ENCODE measurements around the gene TRPM2. TPM values are rescaled to one million over a fixed set of nuclear protein-coding genes. Genes with fewer than 3 reads are reported as not detected.

TRPM2 gene
- total RNA-seq, 1 experiment from 2014 or later = 28.1 TPM

DNA sequence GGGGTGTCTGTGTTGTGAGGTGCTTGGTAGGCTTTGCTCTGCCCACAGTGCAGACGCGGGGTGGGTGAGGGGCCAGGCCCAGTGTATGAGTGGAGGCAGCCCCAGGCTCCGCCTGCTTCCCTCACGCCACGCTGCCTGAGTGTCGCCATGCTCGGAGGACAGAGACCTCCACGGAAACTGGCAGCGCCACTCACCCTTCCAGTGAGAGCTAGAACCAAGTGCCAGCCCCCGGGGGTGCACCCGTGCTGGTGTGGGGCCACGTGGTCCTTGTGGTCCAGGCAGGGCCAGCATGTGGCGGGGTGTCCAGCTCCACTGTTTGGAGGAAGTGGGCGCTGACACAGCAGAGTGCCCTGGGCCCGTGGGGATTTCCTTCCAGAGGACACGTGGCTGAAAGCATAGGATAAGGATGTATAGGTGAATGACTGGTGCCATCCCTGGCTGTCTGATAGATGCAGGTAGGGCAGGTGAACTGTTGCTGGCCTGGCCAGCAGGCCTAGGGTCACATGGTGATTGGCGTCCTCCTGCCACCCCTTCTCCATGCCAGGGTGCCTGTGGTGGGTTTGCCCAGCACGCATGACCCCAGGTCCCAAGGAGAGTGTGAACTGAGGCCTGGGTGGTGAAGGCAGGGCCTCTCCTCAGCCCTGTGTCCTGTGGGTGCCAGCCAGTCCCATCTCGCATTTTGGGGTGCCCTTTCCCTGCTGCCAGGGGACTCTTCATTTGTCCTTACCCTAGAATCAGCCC is 105.7 kb downstream of the TRPM2 start:
- no peaks in the 10 kb centered on the region for H3K79me2 ChIP-seq (ENCODE audit: insufficient read depth, low read length)
- TF ChIP-seq EGR1 (IDR thresholded peaks at IDR 0.05; ENCODE audit: low read depth) (no peak), JUND (IDR thresholded peaks at IDR 0.05) (no peak), POLR2AphosphoS5 (IDR thresholded peaks at IDR 0.05; ENCODE audit: low read depth, low read length) (no peak), EZH2 (IDR thresholded peaks at IDR 0.05) (no peak), SP1 (IDR thresholded peaks at IDR 0.05; ENCODE audit: low read depth) (no peak), POLR2A (IDR thresholded peaks at IDR 0.05; ENCODE audit: borderline replicate concordance, extremely low read depth, insufficient read depth, insufficient read length) (no peak), ELF1 (IDR thresholded peaks at IDR 0.05; ENCODE audit: borderline replicate concordance, low read depth) (no peak), YY1 (IDR thresholded peaks at IDR 0.05; ENCODE audit: extremely low read depth, insufficient replicate concordance, low read depth, low read length) (no peak), RAD21 (IDR thresholded peaks at IDR 0.05; ENCODE audit: low read depth) (no peak), SRF (IDR thresholded peaks at IDR 0.05; ENCODE audit: low read depth) (no peak), EZH2phosphoT487 (IDR thresholded peaks at IDR 0.05; ENCODE audit: borderline replicate concordance) (no peak), TCF7L2 (IDR thresholded peaks at IDR 0.05; ENCODE audit: borderline replicate concordance, extremely low read depth, insufficient read depth, insufficient read length) (no peak), CBX3 (IDR thresholded peaks at IDR 0.05; ENCODE audit: low read depth) (no peak), ZFX (IDR thresholded peaks at IDR 0.05) (no peak)
- TF ChIP-seq, protein P1, sequence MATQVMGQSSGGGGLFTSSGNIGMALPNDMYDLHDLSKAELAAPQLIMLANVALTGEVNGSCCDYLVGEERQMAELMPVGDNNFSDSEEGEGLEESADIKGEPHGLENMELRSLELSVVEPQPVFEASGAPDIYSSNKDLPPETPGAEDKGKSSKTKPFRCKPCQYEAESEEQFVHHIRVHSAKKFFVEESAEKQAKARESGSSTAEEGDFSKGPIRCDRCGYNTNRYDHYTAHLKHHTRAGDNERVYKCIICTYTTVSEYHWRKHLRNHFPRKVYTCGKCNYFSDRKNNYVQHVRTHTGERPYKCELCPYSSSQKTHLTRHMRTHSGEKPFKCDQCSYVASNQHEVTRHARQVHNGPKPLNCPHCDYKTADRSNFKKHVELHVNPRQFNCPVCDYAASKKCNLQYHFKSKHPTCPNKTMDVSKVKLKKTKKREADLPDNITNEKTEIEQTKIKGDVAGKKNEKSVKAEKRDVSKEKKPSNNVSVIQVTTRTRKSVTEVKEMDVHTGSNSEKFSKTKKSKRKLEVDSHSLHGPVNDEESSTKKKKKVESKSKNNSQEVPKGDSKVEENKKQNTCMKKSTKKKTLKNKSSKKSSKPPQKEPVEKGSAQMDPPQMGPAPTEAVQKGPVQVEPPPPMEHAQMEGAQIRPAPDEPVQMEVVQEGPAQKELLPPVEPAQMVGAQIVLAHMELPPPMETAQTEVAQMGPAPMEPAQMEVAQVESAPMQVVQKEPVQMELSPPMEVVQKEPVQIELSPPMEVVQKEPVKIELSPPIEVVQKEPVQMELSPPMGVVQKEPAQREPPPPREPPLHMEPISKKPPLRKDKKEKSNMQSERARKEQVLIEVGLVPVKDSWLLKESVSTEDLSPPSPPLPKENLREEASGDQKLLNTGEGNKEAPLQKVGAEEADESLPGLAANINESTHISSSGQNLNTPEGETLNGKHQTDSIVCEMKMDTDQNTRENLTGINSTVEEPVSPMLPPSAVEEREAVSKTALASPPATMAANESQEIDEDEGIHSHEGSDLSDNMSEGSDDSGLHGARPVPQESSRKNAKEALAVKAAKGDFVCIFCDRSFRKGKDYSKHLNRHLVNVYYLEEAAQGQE (IDR thresholded peaks at IDR 0.05; ENCODE audit: low read depth) = no peak
- TF ChIP-seq, protein P2, sequence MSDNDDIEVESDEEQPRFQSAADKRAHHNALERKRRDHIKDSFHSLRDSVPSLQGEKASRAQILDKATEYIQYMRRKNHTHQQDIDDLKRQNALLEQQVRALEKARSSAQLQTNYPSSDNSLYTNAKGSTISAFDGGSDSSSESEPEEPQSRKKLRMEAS (IDR thresholded peaks at IDR 0.05) = no peak
- TF ChIP-seq, protein P3, sequence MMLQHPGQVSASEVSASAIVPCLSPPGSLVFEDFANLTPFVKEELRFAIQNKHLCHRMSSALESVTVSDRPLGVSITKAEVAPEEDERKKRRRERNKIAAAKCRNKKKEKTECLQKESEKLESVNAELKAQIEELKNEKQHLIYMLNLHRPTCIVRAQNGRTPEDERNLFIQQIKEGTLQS (IDR thresholded peaks at IDR 0.05) = no peak
- TF ChIP-seq, protein P4, sequence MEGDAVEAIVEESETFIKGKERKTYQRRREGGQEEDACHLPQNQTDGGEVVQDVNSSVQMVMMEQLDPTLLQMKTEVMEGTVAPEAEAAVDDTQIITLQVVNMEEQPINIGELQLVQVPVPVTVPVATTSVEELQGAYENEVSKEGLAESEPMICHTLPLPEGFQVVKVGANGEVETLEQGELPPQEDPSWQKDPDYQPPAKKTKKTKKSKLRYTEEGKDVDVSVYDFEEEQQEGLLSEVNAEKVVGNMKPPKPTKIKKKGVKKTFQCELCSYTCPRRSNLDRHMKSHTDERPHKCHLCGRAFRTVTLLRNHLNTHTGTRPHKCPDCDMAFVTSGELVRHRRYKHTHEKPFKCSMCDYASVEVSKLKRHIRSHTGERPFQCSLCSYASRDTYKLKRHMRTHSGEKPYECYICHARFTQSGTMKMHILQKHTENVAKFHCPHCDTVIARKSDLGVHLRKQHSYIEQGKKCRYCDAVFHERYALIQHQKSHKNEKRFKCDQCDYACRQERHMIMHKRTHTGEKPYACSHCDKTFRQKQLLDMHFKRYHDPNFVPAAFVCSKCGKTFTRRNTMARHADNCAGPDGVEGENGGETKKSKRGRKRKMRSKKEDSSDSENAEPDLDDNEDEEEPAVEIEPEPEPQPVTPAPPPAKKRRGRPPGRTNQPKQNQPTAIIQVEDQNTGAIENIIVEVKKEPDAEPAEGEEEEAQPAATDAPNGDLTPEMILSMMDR (IDR thresholded peaks at IDR 0.05 in 2 of 3, conservative IDR thresholded peaks at IDR 0.05 in 1 of 3; ENCODE audit: borderline replicate concordance in 1 of 3, insufficient read depth in 1 of 3, low read depth in 2 of 3, low read length in 2 of 3) = no peak
- no peak overlapping the region for H3K4me3 ChIP-seq (replicated peaks in 1 of 2; ENCODE audit: low read depth in 1 of 2, low read length in 2 of 2)
- no TSS peak for BruUV-seq (replicated peaks)
- no peaks in the 10 kb centered on the region for H3K27me3 ChIP-seq (ENCODE audit: insufficient read depth, low read length)
- intact Hi-C loops (cut with micrococcal nuclease) = no loop called here
- RAD21 ChIA-PET (ENCODE audit: low non-redundant PET in 1 of 2, low total read pairs in 2 of 2, uncharacterized antibody in 2 of 2, unreplicated experiment in 2 of 2) = no interaction called here
- H4K20me1 ChIP-seq (ENCODE audit: insufficient read depth) = no peaks in the 10 kb centered on the region
- H3K9me2 ChIP-seq (ENCODE audit: insufficient read depth) = no peaks in the 10 kb centered on the region
- H3K9ac ChIP-seq (ENCODE audit: low read length) = no peak overlapping the region
- DNase-seq (ENCODE audit: low read depth, low spot score) (no peak), ATAC-seq (no peak)
- H2AFZ ChIP-seq (ENCODE audit: low read depth, low read length, poor library complexity, severe bottlenecking) = no peak overlapping the region
- H3K9me3 ChIP-seq (ENCODE audit: control insufficient read depth in 1 of 2, insufficient read depth in 1 of 2, low read depth in 1 of 2, low read length in 2 of 2) = no peaks in the 10 kb centered on the region
- CTCF ChIA-PET = no interaction called here
- POLR2A ChIA-PET = no interaction called here
- H3K36me3 ChIP-seq (ENCODE audit: control insufficient read depth in 1 of 2, insufficient read depth in 2 of 2, low read length in 2 of 2) = no peaks in the 10 kb centered on the region
- no peak overlapping the region for H3K4me2 ChIP-seq (ENCODE audit: low read length)
- peaks cover 6 to 10% of the 10 kb centered on the region in 2 experiments; a peak in 3 of 4 replicates for H3K4me1 ChIP-seq (ENCODE audit: control insufficient read depth in 1 of 2, insufficient read depth in 2 of 2, low read length in 2 of 2)
- H3K27ac ChIP-seq (ENCODE audit: low read depth, low read length) = no peak overlapping the region
